Activated naive CD4-positive, alpha-beta T cell treated with anti-CD3 and anti-CD28 coated beads, Interleukin-2, amount 50 U/mL, for 24 hours (primary cell): ENCODE data around the gene FERMT1.
"Not testable (repeated sequence)": the region's sequence is repeated elsewhere in the genome, so short reads cannot be mapped to it uniquely, and the experiment has no call there.

Source experiments
- H3K27ac Mint-ChIP-seq: one replicate; pipeline ENCODE4 v1.8.0; 2021; ENCODE audit warnings: mild to moderate bottlenecking, mixed read lengths
- H3K27me3 Mint-ChIP-seq: one replicate; pipeline ENCODE4 v1.8.0; 2021; ENCODE audit warnings: mixed read lengths
- H3K36me3 Mint-ChIP-seq: one replicate; pipeline ENCODE4 v1.8.0; 2021; ENCODE audit warnings: mixed read lengths
- H3K4me1 Mint-ChIP-seq: one replicate; pipeline ENCODE4 v1.8.0; 2021; ENCODE audit warnings: mixed read lengths
- H3K4me3 Mint-ChIP-seq: one replicate; pipeline ENCODE4 v1.8.0; 2021; ENCODE audit warnings: mild to moderate bottlenecking, mixed read lengths
- H3K9me3 Mint-ChIP-seq: one replicate; pipeline ENCODE4 v1.8.0; 2021; ENCODE audit warnings: mixed read lengths

FERMT1 gene

GRCh38 chr20:6058684-6059295 lies 64.0 kb downstream of the FERMT1 start:
- no peak overlapping the region for H3K4me3 Mint-ChIP-seq
- peaks cover 5% of the 10 kb centered on the region for H3K27me3 Mint-ChIP-seq
- H3K9me3 Mint-ChIP-seq = no peaks in the 10 kb centered on the region
- no peak overlapping the region for H3K27ac Mint-ChIP-seq
- H3K4me1 Mint-ChIP-seq = no peaks in the 10 kb centered on the region
- H3K36me3 Mint-ChIP-seq = no peaks in the 10 kb centered on the region

GRCh38 chr20:6057691-6058090 lies 65.1 kb downstream of the FERMT1 start:
- peaks cover 11% of the 10 kb centered on the region for H3K27me3 Mint-ChIP-seq
- no peak overlapping the region for H3K4me3 Mint-ChIP-seq
- peaks cover 5% of the 10 kb centered on the region for H3K4me1 Mint-ChIP-seq
- no peaks in the 10 kb centered on the region for H3K36me3 Mint-ChIP-seq
- no peak overlapping the region for H3K27ac Mint-ChIP-seq
- no peaks in the 10 kb centered on the region for H3K9me3 Mint-ChIP-seq

- peaks cover 11% of the 10 kb centered on the region for H3K27me3 Mint-ChIP-seq
- no peak overlapping the region for H3K27ac Mint-ChIP-seq
- peaks cover 5% of the 10 kb centered on the region for H3K4me1 Mint-ChIP-seq
- no peaks in the 10 kb centered on the region for H3K9me3 Mint-ChIP-seq
- H3K4me3 Mint-ChIP-seq = no peak overlapping the region
- H3K36me3 Mint-ChIP-seq = no peaks in the 10 kb centered on the region
Observed at GRCh38 chr20:6057139-6057538, 65.7 kb downstream of the FERMT1 start.

- H3K27me3 Mint-ChIP-seq = peaks cover 11% of the 10 kb centered on the region
- no peaks in the 10 kb centered on the region for H3K9me3 Mint-ChIP-seq
- H3K4me1 Mint-ChIP-seq = peaks cover 5% of the 10 kb centered on the region
- H3K36me3 Mint-ChIP-seq = no peaks in the 10 kb centered on the region
- H3K4me3 Mint-ChIP-seq = no peak overlapping the region
- no peak overlapping the region for H3K27ac Mint-ChIP-seq
Observed at GRCh38 chr20:6055981-6056569, 66.8 kb downstream of the FERMT1 start.

GRCh38 chr20:6055161-6055783 lies 67.6 kb downstream of the FERMT1 start:
- Mint-ChIP-seq H3K9me3 (no peaks in the 10 kb centered on the region), H3K4me1 (peaks cover 5% of the 10 kb centered on the region), H3K27me3 (peaks cover 17% of the 10 kb centered on the region), H3K4me3 (no peak overlapping the region), H3K27ac (no peak overlapping the region), H3K36me3 (no peaks in the 10 kb centered on the region)

- not testable (repeated sequence) for H3K4me3 Mint-ChIP-seq, H3K9me3 Mint-ChIP-seq, H3K4me1 Mint-ChIP-seq, H3K36me3 Mint-ChIP-seq, H3K27ac Mint-ChIP-seq
- H3K27me3 Mint-ChIP-seq = peaks cover 18% of the 10 kb centered on the region
Observed at GRCh38 chr20:6054689-6055051, 68.2 kb downstream of the FERMT1 start.

- no peak within 1 kb of the TSS for H3K27ac Mint-ChIP-seq
- H3K4me3 Mint-ChIP-seq = peak within 1 kb of the TSS; percentile 67
- peaks cover 5% of the 10 kb centered on the region for H3K4me1 Mint-ChIP-seq
- H3K36me3 Mint-ChIP-seq = no peaks in the 10 kb centered on the region
- no peaks in the 10 kb centered on the region for H3K9me3 Mint-ChIP-seq
- H3K27me3 Mint-ChIP-seq = peaks cover 14% of the 10 kb centered on the region
Observed at GRCh38 chr20:6053776-6054688, 68.8 kb downstream of the FERMT1 start, which contains the start of gene LRRN4. TSS of gene LRRN4 (minus strand) at chr20:6054060. CDS start at chr20:6052799, 1,261 bp downstream.

- Mint-ChIP-seq H3K27me3 (peaks cover 13% of the 10 kb centered on the region), H3K4me1 (peaks cover 5% of the 10 kb centered on the region), H3K4me3 (peak overlapping the region; percentile 67), H3K27ac (no peak overlapping the region), H3K36me3 (no peaks in the 10 kb centered on the region), H3K9me3 (no peaks in the 10 kb centered on the region)
Observed at GRCh38 chr20:6053064-6053775, 69.6 kb downstream of the FERMT1 start.

- Mint-ChIP-seq H3K27me3 (peaks cover 13% of the 10 kb centered on the region), H3K27ac (no peak overlapping the region), H3K4me1 (peaks cover 5% of the 10 kb centered on the region), H3K9me3 (no peaks in the 10 kb centered on the region), H3K4me3 (no peak overlapping the region), H3K36me3 (no peaks in the 10 kb centered on the region)
Observed at GRCh38 chr20:6051505-6051904, 71.3 kb downstream of the FERMT1 start.

- no peaks in the 10 kb centered on the region for H3K36me3 Mint-ChIP-seq
- H3K9me3 Mint-ChIP-seq = no peaks in the 10 kb centered on the region
- no peak overlapping the region for H3K4me3 Mint-ChIP-seq
- no peak overlapping the region for H3K27ac Mint-ChIP-seq
- H3K4me1 Mint-ChIP-seq = peaks cover 5% of the 10 kb centered on the region
- H3K27me3 Mint-ChIP-seq = peaks cover 13% of the 10 kb centered on the region
Observed at GRCh38 chr20:6048391-6048790, 74.4 kb downstream of the FERMT1 start.

GRCh38 chr20:6046432-6046831 lies 76.4 kb downstream of the FERMT1 start:
- Mint-ChIP-seq H3K4me1 (no peaks in the 10 kb centered on the region), H3K4me3 (no peak overlapping the region), H3K36me3 (peaks cover 3% of the 10 kb centered on the region), H3K27ac (no peak overlapping the region), H3K27me3 (peaks cover 6% of the 10 kb centered on the region), H3K9me3 (no peaks in the 10 kb centered on the region)

GRCh38 chr20:6045566-6045965 lies 77.3 kb downstream of the FERMT1 start:
- Mint-ChIP-seq H3K27me3 (peaks cover 4% of the 10 kb centered on the region), H3K27ac (no peak overlapping the region), H3K9me3 (no peaks in the 10 kb centered on the region), H3K4me3 (no peak overlapping the region), H3K4me1 (no peaks in the 10 kb centered on the region), H3K36me3 (peaks cover 6% of the 10 kb centered on the region)

GRCh38 chr20:6044115-6044514 lies 78.7 kb downstream of the FERMT1 start:
- no peaks in the 10 kb centered on the region for H3K9me3 Mint-ChIP-seq
- H3K4me1 Mint-ChIP-seq = no peaks in the 10 kb centered on the region
- no peak overlapping the region for H3K4me3 Mint-ChIP-seq
- peaks cover 14% of the 10 kb centered on the region for H3K36me3 Mint-ChIP-seq
- H3K27me3 Mint-ChIP-seq = no peaks in the 10 kb centered on the region
- H3K27ac Mint-ChIP-seq = no peak overlapping the region

GRCh38 chr20:6041808-6042265 lies 81.0 kb downstream of the FERMT1 start:
- Mint-ChIP-seq H3K4me1 (no peaks in the 10 kb centered on the region), H3K27ac (no peak overlapping the region), H3K4me3 (no peak overlapping the region), H3K36me3 (peaks cover 19% of the 10 kb centered on the region), H3K9me3 (no peaks in the 10 kb centered on the region), H3K27me3 (no peaks in the 10 kb centered on the region)
